Activated T-cell treated with anti-CD3 and anti-CD28 coated beads, Interleukin-2, amount 50 U/mL, for 1 hour (primary cell): ENCODE data around the gene SPAG9.

Experiments used
- DNase-seq: peaks from one replicate; pipeline ENCODE4 v3.0.0-alpha.2; 2020

The SPAG9 gene

DNA sequence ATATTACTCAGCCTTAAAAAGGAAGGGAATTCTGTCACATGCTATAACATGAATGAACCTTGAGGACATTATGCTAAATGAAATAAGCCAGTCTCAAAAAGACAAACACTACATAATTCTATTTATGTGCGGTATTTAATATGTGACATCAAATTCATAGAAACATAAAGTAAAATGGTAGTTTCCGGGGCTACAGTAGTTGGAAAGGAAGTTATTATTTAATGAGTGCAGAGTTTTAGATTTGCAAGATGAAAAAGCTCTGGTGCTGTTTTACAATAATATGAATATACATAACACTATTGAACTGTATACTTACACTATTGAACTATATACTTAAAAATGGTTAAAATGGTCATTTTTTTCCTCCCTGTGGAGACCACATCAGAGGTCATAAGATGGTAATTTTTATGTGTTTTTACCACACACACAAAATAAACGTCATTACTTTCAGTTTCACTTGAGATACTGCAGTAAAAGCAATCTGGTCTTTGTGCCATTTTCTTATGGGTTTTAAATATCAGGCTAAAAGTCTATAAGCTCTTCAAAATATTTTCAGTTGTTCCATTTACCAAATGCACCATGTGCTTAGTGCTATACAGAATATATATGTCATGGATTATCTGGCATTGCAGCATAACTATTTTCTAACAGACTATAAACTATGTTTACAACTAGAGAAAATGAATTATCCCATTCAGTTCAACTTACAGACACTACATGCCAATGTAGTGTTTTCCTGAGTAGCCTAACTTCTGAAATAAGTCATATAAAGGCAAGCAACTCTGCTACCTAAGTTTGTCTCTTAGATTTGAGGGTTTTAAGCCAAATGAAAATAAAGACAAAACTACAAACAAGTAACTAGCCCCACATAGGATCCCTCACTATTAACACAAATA is 90.9 kb downstream of the SPAG9 start:
- DNase-seq = no peak

DNA sequence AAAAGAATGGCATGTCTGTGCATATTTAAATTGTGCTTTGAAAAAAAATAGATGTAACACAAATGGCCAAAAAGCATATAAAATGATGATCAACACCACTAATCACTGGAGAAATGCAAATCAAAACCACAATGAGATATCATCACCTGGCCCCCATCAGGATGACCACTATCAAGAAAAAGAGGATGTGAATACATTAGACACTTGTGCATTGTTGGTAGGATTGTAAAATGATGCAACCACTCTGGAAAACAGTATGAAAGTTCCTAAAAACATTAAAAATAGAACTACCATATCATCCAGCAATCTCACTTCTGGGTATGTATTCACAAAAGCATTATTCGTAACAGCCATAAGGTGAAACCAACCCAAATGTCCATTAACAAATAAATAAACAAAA is 91.5 kb downstream of the SPAG9 start:
- DNase-seq = no peak

DNA sequence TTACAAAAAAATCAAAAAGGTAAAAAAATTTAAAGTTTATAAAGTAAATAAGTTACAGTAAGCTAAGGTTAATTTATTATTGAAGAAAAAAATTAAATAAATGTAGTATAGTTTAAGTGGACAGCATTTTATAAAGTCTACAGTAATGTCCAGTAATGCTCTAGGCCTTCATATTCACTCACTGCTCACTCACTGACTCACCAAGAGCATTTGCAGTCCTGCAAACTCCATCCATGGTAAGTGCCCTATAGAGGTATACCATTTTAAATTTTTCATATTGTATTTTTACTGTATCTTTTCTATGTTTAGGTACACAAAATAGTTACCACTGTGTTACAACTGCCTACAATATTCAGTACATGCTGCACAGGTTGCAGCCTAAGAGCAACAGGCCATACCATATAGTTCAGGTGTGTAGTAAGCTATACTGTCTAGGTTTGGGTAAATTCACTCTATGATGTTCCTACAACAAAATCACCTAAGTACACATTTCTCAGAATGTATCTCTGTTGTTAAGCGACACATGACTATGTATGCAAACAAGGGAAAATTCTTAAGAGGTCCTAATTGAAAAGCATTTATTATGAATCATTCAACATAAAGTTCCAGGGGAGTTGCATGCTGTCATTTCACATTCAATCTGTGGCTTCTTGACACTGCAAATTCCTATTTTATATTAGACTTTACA is 92.3 kb downstream of the SPAG9 start:
- DNase-seq = no peak

DNA sequence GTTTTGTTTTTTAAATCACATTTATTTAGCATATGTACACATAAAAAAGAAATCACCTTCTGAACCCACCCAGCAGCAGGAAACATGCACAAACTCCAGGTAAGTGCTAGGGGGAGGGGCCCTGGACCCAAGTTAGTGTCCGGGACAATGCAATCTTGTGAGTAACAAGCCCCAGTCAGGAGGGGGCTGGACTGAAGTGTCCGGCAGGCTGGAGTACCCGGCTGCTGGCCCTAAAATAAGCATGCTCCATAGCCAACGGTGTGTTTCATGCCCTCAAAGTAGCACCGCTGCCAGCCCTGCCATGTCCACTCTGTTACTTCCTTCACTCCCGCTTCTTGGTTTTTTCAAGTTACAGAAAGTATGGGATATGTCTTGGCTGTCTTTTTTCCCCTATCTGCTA is 102.1 kb downstream of the SPAG9 start:
- DNase-seq = no peak

DNA sequence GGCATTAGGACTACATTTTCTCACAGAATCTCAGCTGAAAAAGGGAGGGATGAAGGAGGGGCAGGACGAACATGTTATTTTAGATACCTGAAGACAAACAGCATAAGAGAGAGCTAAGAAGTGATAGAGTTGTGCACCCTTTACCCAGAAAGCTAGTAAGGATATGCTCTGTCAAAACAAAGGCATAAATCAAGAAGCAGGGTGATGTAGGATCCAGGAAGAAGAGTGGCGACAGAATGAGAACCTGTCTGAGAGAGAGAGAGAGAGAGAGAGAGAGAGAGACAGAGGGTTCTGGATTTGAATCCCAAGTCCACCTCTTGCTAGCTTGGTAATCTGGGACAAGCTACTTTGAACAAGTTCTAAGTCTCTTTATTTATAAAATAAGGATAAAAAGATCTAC is 103.4 kb downstream of the SPAG9 start:
- no peak for DNase-seq

DNA sequence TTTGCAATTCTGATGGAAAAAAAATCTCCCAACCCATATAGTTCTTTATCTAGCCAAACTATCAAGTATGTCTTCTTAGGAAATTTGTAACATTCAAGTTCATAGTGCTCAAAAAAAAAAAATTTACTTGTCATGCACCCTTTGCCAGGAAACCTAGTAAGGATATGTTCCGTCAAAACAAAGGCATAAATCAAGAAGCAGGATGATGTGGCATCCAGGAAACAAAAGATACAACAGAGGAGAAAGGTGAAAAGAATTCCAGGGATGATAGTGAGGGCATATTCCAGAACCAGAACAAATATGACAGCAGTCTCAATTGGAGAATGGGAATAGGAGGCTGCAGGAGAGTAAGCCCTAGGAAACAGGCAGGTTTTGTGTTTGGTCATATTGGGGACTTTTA is 104.6 kb downstream of the SPAG9 start:
- DNase-seq = no peak

DNA sequence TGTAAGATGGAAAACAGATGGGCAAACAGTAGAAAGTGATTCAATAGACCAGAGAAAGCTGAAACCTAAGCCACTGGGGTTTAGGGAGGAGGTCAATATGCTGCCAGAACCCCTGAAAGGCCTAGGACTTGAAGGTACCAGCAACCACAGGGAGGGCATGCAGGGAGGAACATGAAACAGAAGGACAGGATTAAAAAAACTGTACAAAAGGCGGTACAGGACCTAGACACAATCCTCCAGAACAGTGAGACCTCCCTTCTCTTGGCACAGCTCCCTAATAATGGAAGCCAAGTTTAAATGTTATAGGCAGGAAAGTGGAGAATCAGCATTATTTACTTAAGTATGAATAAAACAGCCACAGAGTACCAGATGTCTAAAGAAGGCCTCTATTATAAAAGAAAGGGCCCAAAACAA is 105.5 kb downstream of the SPAG9 start:
- DNase-seq = no peak

DNA sequence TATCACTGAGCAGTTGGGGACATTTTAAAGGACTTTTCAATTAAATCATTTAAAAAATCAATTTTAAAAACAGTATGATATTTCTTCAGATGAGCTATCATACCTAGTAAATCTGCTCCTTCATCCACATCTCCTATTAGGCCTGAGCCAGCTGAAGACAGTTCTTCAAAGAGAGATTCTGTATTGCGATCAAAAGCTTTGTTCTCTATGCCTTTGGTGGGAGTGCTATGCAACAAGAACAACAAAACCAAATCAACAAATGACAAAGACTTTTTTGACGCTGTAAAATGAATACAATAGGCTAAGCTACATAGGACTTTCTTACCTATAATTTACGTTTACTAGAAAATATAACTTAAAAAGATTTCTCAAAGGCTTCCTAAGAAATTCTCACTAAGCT is 106.5 kb downstream of the SPAG9 start:
- DNase-seq = no peak

DNA sequence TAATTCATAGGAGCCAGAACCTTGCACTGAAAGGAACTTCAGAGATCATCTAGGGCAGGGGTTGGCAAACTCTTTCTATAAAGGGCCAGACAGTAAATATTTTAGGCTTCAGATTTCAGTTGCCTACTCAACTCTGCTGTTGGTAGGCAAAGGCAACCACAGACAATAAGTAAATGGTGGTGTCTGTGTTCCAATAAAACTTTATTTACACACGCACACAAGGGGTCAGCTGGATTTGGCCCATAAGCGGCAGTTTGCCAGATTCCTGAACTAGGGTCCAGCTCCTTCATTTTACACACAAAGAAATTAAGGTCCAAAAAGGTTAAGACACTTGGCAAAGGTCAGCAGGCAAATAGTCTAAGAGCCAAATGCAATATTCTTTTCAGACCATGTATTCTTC is 107.3 kb downstream of the SPAG9 start:
- DNase-seq = no peak

DNA sequence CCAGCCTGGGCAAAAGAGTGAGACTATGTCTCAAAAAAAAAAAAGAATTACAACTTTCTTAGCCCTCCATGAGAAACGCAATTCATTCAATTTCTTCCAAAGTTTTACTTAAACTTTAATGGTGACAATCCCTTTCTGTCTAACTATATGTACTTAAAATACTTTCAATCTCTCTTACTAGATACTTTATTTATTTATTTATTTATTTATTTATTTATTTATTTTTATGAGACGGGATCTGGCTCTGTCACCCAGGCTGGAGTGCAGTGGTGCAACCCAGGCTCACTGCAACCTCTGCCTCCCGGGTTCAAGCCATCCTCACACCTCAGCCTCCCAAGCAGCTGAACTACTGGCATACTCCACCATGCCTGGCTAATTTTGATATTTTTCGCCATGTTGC is 108.1 kb downstream of the SPAG9 start:
- DNase-seq = no peak

DNA sequence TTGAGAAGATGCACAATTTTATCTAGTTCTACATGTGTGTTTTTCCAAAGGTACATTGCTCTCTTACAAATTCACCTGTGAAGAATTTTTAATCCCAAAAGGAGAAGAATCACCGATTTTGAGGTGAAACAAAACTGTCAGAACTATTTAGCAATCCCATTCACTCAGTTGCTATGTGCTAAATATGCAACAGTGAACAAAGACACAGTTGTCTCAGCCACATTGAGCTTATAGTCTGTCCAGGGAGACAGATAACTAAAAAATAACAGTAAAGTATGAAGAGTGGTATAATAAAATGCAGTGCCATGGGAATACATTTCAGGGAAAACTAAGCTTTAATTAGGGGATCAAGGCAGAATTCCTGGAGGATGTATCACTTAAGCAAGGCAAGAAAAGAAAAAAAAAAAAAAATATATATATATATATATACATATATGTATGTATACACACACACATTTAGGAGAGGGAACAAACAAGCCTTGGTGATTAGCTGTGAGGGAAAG is 110.4 kb downstream of the SPAG9 start:
- DNase-seq = no peak

DNA sequence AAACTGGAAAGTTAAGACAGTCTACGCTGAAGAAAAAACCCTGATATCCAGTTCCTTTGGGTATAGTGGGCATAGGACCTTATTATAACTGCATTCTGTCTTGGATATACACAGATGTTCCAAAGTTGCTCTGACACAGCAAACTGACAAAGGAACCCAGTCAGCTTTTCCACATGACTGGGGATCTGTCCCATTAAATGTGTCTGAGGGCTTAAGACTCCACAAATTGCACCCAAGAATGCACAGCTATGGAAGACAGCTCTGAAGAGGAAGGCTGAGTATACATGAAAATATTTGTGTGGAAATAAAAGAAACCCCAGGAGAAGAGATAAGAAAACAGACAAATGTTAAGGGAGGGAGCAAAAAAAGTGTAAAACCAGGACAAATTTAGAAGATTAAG is 114.1 kb downstream of the SPAG9 start:
- DNase-seq = no peak

DNA sequence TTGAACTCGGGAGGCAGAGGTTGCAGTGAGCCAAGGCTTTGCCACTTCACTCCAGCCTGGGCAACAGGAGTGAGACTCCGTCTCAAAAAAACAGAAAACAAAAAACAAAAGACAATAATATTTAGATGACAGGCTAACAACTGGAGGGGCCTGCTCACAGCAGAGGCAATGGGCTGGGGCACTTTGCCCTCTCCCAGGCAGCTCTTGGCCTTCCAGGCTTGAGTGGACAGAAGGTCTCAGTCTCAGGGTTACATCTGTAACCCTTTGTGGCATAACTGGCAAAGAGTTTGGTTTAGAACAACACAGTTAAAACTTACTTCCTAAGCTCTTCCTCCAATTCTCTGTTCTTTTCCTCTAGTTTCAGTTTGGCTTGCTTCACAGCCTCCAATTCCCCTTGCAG is 114.9 kb downstream of the SPAG9 start:
- no peak for DNase-seq

DNA sequence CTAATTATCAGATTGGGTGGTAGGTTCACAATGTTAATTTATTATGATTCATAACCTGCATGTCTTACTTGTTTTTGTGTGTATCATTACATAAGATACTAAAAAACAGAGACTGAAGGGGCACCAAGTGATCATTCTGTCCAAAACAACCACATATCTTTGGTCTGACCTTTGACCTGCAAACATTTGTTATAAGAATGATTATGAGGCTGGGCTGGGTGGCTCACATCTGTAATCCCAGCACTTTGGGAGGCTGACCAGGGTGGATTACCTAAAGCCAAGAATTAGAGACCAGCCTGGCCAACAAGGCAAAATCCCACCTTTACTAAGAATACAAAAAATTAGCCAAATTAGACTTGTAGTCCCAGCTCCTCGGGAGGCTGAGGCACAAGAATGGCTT is 116.4 kb downstream of the SPAG9 start:
- DNase-seq = no peak

DNA sequence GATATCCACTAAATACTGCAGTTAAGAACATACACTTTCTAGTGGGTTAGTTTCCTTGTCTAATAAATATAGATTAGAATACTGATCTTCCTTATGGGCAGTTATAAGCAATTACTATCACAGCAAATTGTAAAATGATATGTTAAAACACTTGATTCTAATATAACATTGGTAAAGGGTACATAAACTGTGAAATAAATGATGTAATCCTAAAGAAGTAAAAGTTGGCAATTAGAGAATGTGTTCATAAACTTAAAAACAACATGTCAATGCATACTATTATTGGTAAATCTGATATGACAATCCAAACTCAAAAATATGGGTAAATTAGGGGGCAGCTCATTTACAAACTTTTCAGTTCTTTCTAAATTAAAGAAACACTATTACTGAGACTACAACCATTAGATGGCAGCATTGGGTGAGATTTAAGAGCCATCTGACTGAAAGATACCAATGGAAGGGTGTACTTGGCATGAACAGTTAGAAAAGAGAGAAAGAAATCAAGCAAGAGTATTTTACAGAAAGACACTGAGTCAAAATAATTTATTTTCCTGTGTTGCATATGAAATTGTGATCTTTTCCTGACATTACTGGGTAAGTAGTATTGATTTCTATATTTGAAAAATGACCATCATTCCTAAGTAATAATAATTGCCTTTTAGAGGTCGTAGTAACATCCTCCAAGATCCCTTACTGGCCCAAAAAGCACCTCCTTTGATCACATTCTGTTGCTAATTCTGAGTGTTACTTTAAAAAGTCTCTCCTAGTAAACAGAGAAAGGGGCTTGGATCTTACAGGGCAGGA is 119.6 kb downstream of the SPAG9 start:
- no peak for DNase-seq

DNA sequence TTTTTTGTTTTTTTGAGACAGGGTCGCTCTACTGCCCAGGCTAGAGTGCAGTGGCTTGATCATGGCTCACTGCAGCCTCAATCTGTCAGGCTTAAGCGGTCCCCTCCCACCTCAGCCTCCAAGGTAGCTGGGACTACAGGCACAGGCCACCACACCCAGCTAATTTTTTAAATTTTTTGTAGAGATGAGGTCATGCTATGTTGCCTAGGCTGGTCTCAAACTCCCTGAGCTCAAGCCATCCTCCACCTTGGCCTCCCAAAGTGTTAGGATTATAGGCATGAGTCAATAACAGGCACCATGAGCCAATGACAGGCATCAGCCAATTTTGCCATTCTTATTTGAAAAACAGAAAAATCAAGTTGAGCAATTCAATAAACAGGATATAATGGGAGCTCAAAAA is 125.0 kb downstream of the SPAG9 start:
- DNase-seq = no peak

DNA sequence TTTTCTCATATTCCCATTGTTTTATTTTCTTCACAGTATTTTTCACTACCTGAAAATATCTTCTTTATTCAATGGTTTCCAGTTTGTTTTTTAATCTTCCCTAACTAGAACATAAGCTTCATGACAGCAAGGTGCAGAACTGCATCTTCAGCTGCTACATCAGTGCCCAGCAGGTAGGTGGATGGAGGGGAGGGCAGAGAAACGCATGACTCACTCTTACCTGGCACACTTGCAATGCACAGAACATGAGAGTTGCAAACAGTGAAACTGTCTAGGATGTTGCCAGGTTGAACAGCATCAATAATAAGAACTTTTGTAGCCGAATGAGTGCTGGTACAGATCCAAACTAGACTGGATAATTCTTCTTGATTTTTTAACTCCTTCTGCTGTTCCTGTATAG is 127.1 kb downstream of the SPAG9 start:
- no peak for DNase-seq

DNA sequence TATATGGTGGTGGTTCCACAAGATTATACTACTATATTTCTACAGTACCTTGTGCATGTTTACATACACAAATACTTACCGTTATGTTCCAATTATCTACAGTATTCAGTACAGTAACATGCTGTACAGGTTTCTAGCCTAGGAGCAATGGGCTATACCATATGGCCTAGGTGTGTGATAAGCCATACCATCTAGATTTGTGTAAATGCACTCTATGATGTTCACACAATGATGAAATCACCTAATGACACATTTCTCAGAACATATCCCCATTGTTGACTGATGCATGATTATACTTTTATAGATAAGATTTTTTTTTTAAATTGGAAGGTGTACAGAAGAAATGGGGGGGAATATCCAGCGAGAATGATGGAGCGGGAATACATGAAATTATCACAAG is 131.5 kb downstream of the SPAG9 start:
- DNase-seq = no peak

DNA sequence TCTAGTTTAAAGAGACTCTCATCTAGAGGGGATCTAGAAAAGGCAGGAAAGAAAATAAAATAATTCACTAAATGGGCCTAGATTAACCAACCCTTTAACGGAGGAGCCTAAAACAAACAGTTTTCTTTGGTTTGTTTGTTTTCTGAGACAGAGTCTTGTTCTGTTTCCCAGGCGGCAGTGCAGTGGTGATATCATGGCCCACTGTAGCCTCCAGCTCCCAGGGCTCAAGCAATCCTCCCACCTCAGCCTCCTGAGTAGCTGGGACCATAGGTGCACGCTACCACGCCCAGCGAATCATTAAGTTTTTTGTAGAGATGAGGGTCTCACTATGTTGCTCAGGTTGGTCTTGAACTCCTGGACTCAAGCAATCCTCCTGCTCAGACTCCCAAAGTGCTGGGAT is 132.2 kb downstream of the SPAG9 start:
- DNase-seq = no peak

DNA sequence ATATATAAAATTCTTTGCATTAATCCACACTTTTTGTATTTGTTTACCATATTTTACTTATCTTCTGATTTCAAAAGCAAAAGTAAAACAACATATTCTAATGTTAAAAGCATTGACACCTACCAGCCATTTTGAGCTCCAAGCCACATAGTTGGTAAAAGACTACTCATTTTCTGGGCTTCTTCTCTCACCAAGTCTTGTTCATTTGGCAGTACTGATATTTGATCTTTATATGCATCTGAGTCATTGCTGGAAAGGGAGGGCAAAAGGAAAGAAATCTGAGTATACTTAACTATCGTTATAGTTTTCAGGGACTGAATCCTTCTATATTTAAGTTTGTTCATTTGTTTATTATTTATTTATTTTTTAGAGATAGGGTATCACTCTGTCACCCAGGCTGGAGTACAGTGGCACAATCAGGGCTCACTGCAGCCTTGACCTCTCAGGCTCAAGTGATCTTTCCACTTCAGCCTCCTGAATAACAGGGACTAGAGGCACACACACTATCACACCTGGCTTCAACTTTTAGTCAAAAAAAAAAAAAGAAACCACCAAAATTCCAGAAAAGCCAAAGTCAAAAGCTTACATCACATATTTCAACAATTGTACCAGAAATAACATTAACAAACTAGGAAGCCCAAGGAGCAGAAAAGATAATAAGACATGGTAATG is 133.5 kb downstream of the SPAG9 start:
- no peak for DNase-seq

DNA sequence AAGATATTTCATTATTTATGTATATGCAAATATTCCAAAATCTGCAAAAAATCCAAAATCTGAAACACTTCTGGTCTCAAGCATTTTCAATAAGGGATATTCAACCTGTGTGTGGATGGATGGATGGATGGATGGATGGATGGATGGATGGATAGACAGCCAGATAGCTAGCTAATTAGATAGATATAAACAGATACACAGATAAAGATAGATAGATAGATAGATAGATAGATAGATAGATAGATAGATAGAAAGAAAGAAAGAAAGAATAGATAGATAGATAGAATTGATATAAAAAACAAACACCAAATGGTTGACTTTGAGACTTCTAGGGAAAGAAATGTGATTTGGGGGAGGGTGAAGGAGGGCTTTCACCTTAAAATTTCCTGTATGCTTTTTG is 139.4 kb downstream of the SPAG9 start:
- no peak for DNase-seq

DNA sequence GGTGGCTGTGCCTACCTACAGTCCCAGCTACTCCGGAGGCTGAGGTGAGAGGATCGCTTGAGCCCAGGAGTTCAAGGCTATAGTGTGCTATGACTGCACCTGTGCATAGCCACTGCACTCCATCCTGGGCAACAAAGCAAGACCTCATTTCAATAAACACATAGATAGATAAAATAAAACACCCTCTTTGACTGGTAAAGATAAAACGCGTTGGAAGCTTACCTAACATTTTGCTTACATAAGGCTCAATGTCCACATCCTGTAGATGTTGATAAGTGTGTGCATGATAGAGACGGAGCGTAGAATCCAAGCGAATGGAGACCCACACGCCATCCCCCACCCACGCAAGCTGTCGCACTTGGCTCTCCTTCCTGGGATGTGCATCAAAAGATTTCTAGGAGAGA is 141.1 kb downstream of the SPAG9 start:
- DNase-seq = no peak
